ENCODE measurements around the gene FGFR2.
A peak's percentile ranks its signal among the peaks of the same experiment; 100 is the strongest.

FGFR2 gene

GRCh38 chr10:121598263-121599249, at the start of gene FGFR2:
Gene FGFR2 (minus strand): TSS chr10:121598444. CDS start chr10:121593817, 4,627 bp downstream.
- Histone ChIP-seq H3K27ac (ENCODE audit: low read depth in 2 of 2, low read length in 2 of 2) (peak within 1 kb of the TSS; percentile 68 to 82), H3K4me3 (ENCODE audit: low read length in 2 of 2) (peak within 1 kb of the TSS; percentile 69 to 80), H3K9me3 (ENCODE audit: control insufficient read depth in 2 of 2, low read length in 2 of 2) (no peaks in the 10 kb centered on the region), H3K4me1 (ENCODE audit: control insufficient read depth in 2 of 2, insufficient read depth in 2 of 2, low read length in 2 of 2) (peaks cover 3 to 6% of the 10 kb centered on the region in 2 donors), H3K27me3 (ENCODE audit: control insufficient read depth in 2 of 2, insufficient read depth in 2 of 2, low read length in 2 of 2) (peaks cover 0 to 2% of the 10 kb centered on the region in 2 donors), H3K9ac (ENCODE audit: low read depth in 1 of 2, low read length in 2 of 2) (peak within 1 kb of the TSS; percentile 63 to 72), H3K36me3 (ENCODE audit: control insufficient read depth in 2 of 2, insufficient read depth in 2 of 2, low read length in 2 of 2) (peaks cover 3 to 7% of the 10 kb centered on the region in 2 donors)

GRCh38 chr10:121647401-121647800, 49.2 kb upstream of the FGFR2 start:
- no peak overlapping the region for H3K27ac ChIP-seq (ENCODE audit: low read depth in 2 of 2, low read length in 2 of 2)
- H3K4me1 ChIP-seq (ENCODE audit: control insufficient read depth in 2 of 2, insufficient read depth in 2 of 2, low read length in 2 of 2), result no peaks in the 10 kb centered on the region
- H3K4me3 ChIP-seq (ENCODE audit: low read length in 2 of 2), result no peak overlapping the region
- H3K9me3 ChIP-seq (ENCODE audit: control insufficient read depth in 2 of 2, low read length in 2 of 2), result no peaks in the 10 kb centered on the region
- H3K9ac ChIP-seq (ENCODE audit: low read depth in 1 of 2, low read length in 2 of 2), result no peak overlapping the region
- H3K36me3 ChIP-seq (ENCODE audit: control insufficient read depth in 2 of 2, insufficient read depth in 2 of 2, low read length in 2 of 2), result no peaks in the 10 kb centered on the region
- peaks cover 0 to 4% of the 10 kb centered on the region in 2 donors for H3K27me3 ChIP-seq (ENCODE audit: control insufficient read depth in 2 of 2, insufficient read depth in 2 of 2, low read length in 2 of 2)

- peaks cover 0 to 4% of the 10 kb centered on the region in 2 donors for H3K27me3 ChIP-seq (ENCODE audit: control insufficient read depth in 2 of 2, insufficient read depth in 2 of 2, low read length in 2 of 2)
- no peak overlapping the region for H3K9ac ChIP-seq (ENCODE audit: low read depth in 1 of 2, low read length in 2 of 2)
- no peaks in the 10 kb centered on the region for H3K36me3 ChIP-seq (ENCODE audit: control insufficient read depth in 2 of 2, insufficient read depth in 2 of 2, low read length in 2 of 2)
- no peaks in the 10 kb centered on the region for H3K9me3 ChIP-seq (ENCODE audit: control insufficient read depth in 2 of 2, low read length in 2 of 2)
- no peaks in the 10 kb centered on the region for H3K4me1 ChIP-seq (ENCODE audit: control insufficient read depth in 2 of 2, insufficient read depth in 2 of 2, low read length in 2 of 2)
- H3K27ac ChIP-seq (ENCODE audit: low read depth in 2 of 2, low read length in 2 of 2), result no peak overlapping the region
- no peak overlapping the region for H3K4me3 ChIP-seq (ENCODE audit: low read length in 2 of 2)
Observed at GRCh38 chr10:121645696-121646095, 47.5 kb upstream of the FGFR2 start.

GRCh38 chr10:121644501-121644900, 46.3 kb upstream of the FGFR2 start:
- H3K4me3 ChIP-seq (ENCODE audit: low read length in 2 of 2), result no peak overlapping the region
- H3K9ac ChIP-seq (ENCODE audit: low read depth in 1 of 2, low read length in 2 of 2), result no peak overlapping the region
- H3K27me3 ChIP-seq (ENCODE audit: control insufficient read depth in 2 of 2, insufficient read depth in 2 of 2, low read length in 2 of 2), result peaks cover 0 to 4% of the 10 kb centered on the region in 2 donors
- no peaks in the 10 kb centered on the region for H3K36me3 ChIP-seq (ENCODE audit: control insufficient read depth in 2 of 2, insufficient read depth in 2 of 2, low read length in 2 of 2)
- H3K4me1 ChIP-seq (ENCODE audit: control insufficient read depth in 2 of 2, insufficient read depth in 2 of 2, low read length in 2 of 2), result no peaks in the 10 kb centered on the region
- H3K27ac ChIP-seq (ENCODE audit: low read depth in 2 of 2, low read length in 2 of 2), result no peak overlapping the region
- no peaks in the 10 kb centered on the region for H3K9me3 ChIP-seq (ENCODE audit: control insufficient read depth in 2 of 2, low read length in 2 of 2)

- Histone ChIP-seq H3K36me3 (ENCODE audit: control insufficient read depth in 2 of 2, insufficient read depth in 2 of 2, low read length in 2 of 2) (no peaks in the 10 kb centered on the region), H3K4me1 (ENCODE audit: control insufficient read depth in 2 of 2, insufficient read depth in 2 of 2, low read length in 2 of 2) (no peaks in the 10 kb centered on the region)
Observed at GRCh38 chr10:121640266-121640665, 42.0 kb upstream of the FGFR2 start.

GRCh38 chr10:121639416-121639815, 41.2 kb upstream of the FGFR2 start:
- no peak overlapping the region for H3K4me3 ChIP-seq (ENCODE audit: low read length in 2 of 2)

More at GRCh38 chr10:121640266-121640665, 42.0 kb upstream of the FGFR2 start:
- Histone ChIP-seq H3K4me3 (ENCODE audit: low read length in 2 of 2) (no peak overlapping the region), H3K27ac (ENCODE audit: low read depth in 2 of 2, low read length in 2 of 2) (no peak overlapping the region), H3K9ac (ENCODE audit: low read depth in 1 of 2, low read length in 2 of 2) (no peak overlapping the region), H3K9me3 (ENCODE audit: control insufficient read depth in 2 of 2, low read length in 2 of 2) (no peaks in the 10 kb centered on the region), H3K27me3 (ENCODE audit: control insufficient read depth in 2 of 2, insufficient read depth in 2 of 2, low read length in 2 of 2) (no peaks in the 10 kb centered on the region)

GRCh38 chr10:121637437-121637836, 39.2 kb upstream of the FGFR2 start:
- Histone ChIP-seq H3K36me3 (ENCODE audit: control insufficient read depth in 2 of 2, insufficient read depth in 2 of 2, low read length in 2 of 2) (no peaks in the 10 kb centered on the region), H3K27me3 (ENCODE audit: control insufficient read depth in 2 of 2, insufficient read depth in 2 of 2, low read length in 2 of 2) (no peaks in the 10 kb centered on the region), H3K9ac (ENCODE audit: low read depth in 1 of 2, low read length in 2 of 2) (no peak overlapping the region), H3K27ac (ENCODE audit: low read depth in 2 of 2, low read length in 2 of 2) (no peak overlapping the region), H3K4me3 (ENCODE audit: low read length in 2 of 2) (no peak overlapping the region), H3K4me1 (ENCODE audit: control insufficient read depth in 2 of 2, insufficient read depth in 2 of 2, low read length in 2 of 2) (no peaks in the 10 kb centered on the region), H3K9me3 (ENCODE audit: control insufficient read depth in 2 of 2, low read length in 2 of 2) (no peaks in the 10 kb centered on the region)

More at GRCh38 chr10:121639416-121639815, 41.2 kb upstream of the FGFR2 start:
- Histone ChIP-seq H3K4me1 (ENCODE audit: control insufficient read depth in 2 of 2, insufficient read depth in 2 of 2, low read length in 2 of 2) (no peaks in the 10 kb centered on the region), H3K9ac (ENCODE audit: low read depth in 1 of 2, low read length in 2 of 2) (no peak overlapping the region), H3K27me3 (ENCODE audit: control insufficient read depth in 2 of 2, insufficient read depth in 2 of 2, low read length in 2 of 2) (no peaks in the 10 kb centered on the region), H3K9me3 (ENCODE audit: control insufficient read depth in 2 of 2, low read length in 2 of 2) (no peaks in the 10 kb centered on the region), H3K36me3 (ENCODE audit: control insufficient read depth in 2 of 2, insufficient read depth in 2 of 2, low read length in 2 of 2) (no peaks in the 10 kb centered on the region), H3K27ac (ENCODE audit: low read depth in 2 of 2, low read length in 2 of 2) (no peak overlapping the region)

- Histone ChIP-seq H3K27me3 (ENCODE audit: control insufficient read depth in 2 of 2, insufficient read depth in 2 of 2, low read length in 2 of 2) (no peaks in the 10 kb centered on the region), H3K36me3 (ENCODE audit: control insufficient read depth in 2 of 2, insufficient read depth in 2 of 2, low read length in 2 of 2) (no peaks in the 10 kb centered on the region), H3K4me1 (ENCODE audit: control insufficient read depth in 2 of 2, insufficient read depth in 2 of 2, low read length in 2 of 2) (no peaks in the 10 kb centered on the region), H3K9ac (ENCODE audit: low read depth in 1 of 2, low read length in 2 of 2) (no peak overlapping the region), H3K4me3 (ENCODE audit: low read length in 2 of 2) (no peak overlapping the region), H3K27ac (ENCODE audit: low read depth in 2 of 2, low read length in 2 of 2) (no peak overlapping the region), H3K9me3 (ENCODE audit: control insufficient read depth in 2 of 2, low read length in 2 of 2) (no peaks in the 10 kb centered on the region)
Observed at GRCh38 chr10:121633056-121633455, 34.8 kb upstream of the FGFR2 start.

GRCh38 chr10:121631365-121632029, 33.3 kb upstream of the FGFR2 start:
- H3K36me3 ChIP-seq (ENCODE audit: control insufficient read depth in 2 of 2, insufficient read depth in 2 of 2, low read length in 2 of 2), result no peaks in the 10 kb centered on the region
- no peak overlapping the region for H3K4me3 ChIP-seq (ENCODE audit: low read length in 2 of 2)
- no peaks in the 10 kb centered on the region for H3K4me1 ChIP-seq (ENCODE audit: control insufficient read depth in 2 of 2, insufficient read depth in 2 of 2, low read length in 2 of 2)
- H3K27me3 ChIP-seq (ENCODE audit: control insufficient read depth in 2 of 2, insufficient read depth in 2 of 2, low read length in 2 of 2), result peaks cover 0 to 3% of the 10 kb centered on the region in 2 donors
- H3K27ac ChIP-seq (ENCODE audit: low read depth in 2 of 2, low read length in 2 of 2), result no peak overlapping the region
- H3K9me3 ChIP-seq (ENCODE audit: control insufficient read depth in 2 of 2, low read length in 2 of 2), result no peaks in the 10 kb centered on the region
- H3K9ac ChIP-seq (ENCODE audit: low read depth in 1 of 2, low read length in 2 of 2), result no peak overlapping the region

GRCh38 chr10:121628859-121629258, 30.6 kb upstream of the FGFR2 start:
- H3K9me3 ChIP-seq (ENCODE audit: control insufficient read depth in 2 of 2, low read length in 2 of 2), result no peaks in the 10 kb centered on the region
- peaks cover 0 to 3% of the 10 kb centered on the region in 2 donors for H3K27me3 ChIP-seq (ENCODE audit: control insufficient read depth in 2 of 2, insufficient read depth in 2 of 2, low read length in 2 of 2)
- H3K36me3 ChIP-seq (ENCODE audit: control insufficient read depth in 2 of 2, insufficient read depth in 2 of 2, low read length in 2 of 2), result no peaks in the 10 kb centered on the region
- H3K4me1 ChIP-seq (ENCODE audit: control insufficient read depth in 2 of 2, insufficient read depth in 2 of 2, low read length in 2 of 2), result no peaks in the 10 kb centered on the region
- H3K27ac ChIP-seq (ENCODE audit: low read depth in 2 of 2, low read length in 2 of 2), result no peak overlapping the region
- H3K4me3 ChIP-seq (ENCODE audit: low read length in 2 of 2), result no peak overlapping the region
- no peak overlapping the region for H3K9ac ChIP-seq (ENCODE audit: low read depth in 1 of 2, low read length in 2 of 2)
